ACHN (cell line): ENCODE measurements around the gene SIAH3.
A peak's percentile ranks its signal among the peaks of the same experiment; 100 is the strongest.
"Not testable (repeated sequence)": the region's sequence is repeated elsewhere in the genome, so short reads cannot be mapped to it uniquely, and the experiment has no call there.

Experiments
- DNase-seq: peaks from one replicate; pipeline ENCODE4 v3.0.0-alpha.2; 2015
- in situ Hi-C: cut with HindIII; loops from 2 replicates; pipeline ENCODE4 v1.10.0; 2017; ENCODE audit warnings: low sequenced_read_pairs, low pct_ligation_motif_present, low pct_unique_long_range_greater_than_20kb

The SIAH3 gene

GRCh38 chr13:45851171-45851921 lies at the start of gene SIAH3:
Gene SIAH3, minus strand, starts transcription at chr13:45851753. Its CDS starts 124 bp downstream, at chr13:45851629.
- DNase-seq: no peak
- in situ Hi-C loops: no loop called here

GRCh38 chr13:45899406-45899805 lies 47.9 kb upstream of the SIAH3 start:
- no peak for DNase-seq
- in situ Hi-C loops: no loop called here

GRCh38 chr13:45897562-45897961 lies 46.0 kb upstream of the SIAH3 start:
- DNase-seq: no peak
- in situ Hi-C loops: no loop called here

GRCh38 chr13:45896285-45896684 lies 44.7 kb upstream of the SIAH3 start:
- DNase-seq: no peak
- in situ Hi-C loops: no loop called here

GRCh38 chr13:45895881-45896280 lies 44.3 kb upstream of the SIAH3 start:
- in situ Hi-C loops: no loop called here
- no peak for DNase-seq

- in situ Hi-C loops: no loop called here
- no peak for DNase-seq
These were observed 41.0 kb upstream of the SIAH3 start for GRCh38 chr13:45892513-45892912.

- in situ Hi-C loops: no loop called here
- DNase-seq: no peak
These were observed 38.2 kb upstream of the SIAH3 start for GRCh38 chr13:45889590-45890243.

GRCh38 chr13:45886466-45886865 lies 34.9 kb upstream of the SIAH3 start:
- in situ Hi-C loops: no loop called here
- no peak for DNase-seq

- no peak for DNase-seq
- in situ Hi-C loops: no loop called here
These were observed 33.6 kb upstream of the SIAH3 start for GRCh38 chr13:45885194-45885593.

GRCh38 chr13:45882626-45883025 lies 31.1 kb upstream of the SIAH3 start:
- in situ Hi-C loops: no loop called here

GRCh38 chr13:45881353-45881752 lies 29.8 kb upstream of the SIAH3 start:
- in situ Hi-C loops: no loop called here
- no peak for DNase-seq

More at GRCh38 chr13:45882626-45883025, 31.1 kb upstream of the SIAH3 start:
- no peak for DNase-seq

GRCh38 chr13:45880242-45880641 lies 28.7 kb upstream of the SIAH3 start:
- no peak for DNase-seq
- in situ Hi-C loops: no loop called here

- in situ Hi-C loops: no loop called here
- peak; percentile 19 for DNase-seq
These were observed 28.1 kb upstream of the SIAH3 start for GRCh38 chr13:45879666-45880065.

GRCh38 chr13:45878966-45879365 lies 27.4 kb upstream of the SIAH3 start:
- DNase-seq: no peak
- in situ Hi-C loops: no loop called here

GRCh38 chr13:45876781-45877180 lies 25.2 kb upstream of the SIAH3 start:
- DNase-seq: no peak
- in situ Hi-C loops: no loop called here

- no peak for DNase-seq
- in situ Hi-C loops: no loop called here
These were observed 24.4 kb upstream of the SIAH3 start for GRCh38 chr13:45875951-45876350.

GRCh38 chr13:45873491-45874325 lies 22.2 kb upstream of the SIAH3 start:
- in situ Hi-C loops: no loop called here
- DNase-seq: peak; percentile 82

GRCh38 chr13:45872566-45872965 lies 21.0 kb upstream of the SIAH3 start:
- in situ Hi-C loops: no loop called here
- no peak for DNase-seq

GRCh38 chr13:45871201-45871600 lies 19.6 kb upstream of the SIAH3 start:
- in situ Hi-C loops: not testable (repeated sequence)
- DNase-seq: peak; percentile 42
